ENCODE data around the gene RELT. TPM values are rescaled to one million over a fixed set of nuclear protein-coding genes. Genes with fewer than 3 reads are reported as not detected.

RELT gene
- total and polyA plus RNA-seq, 2 donors (not counting 1 experiment from before 2014, with no cell fraction given) = 71.6 to 92.4 TPM

DNA sequence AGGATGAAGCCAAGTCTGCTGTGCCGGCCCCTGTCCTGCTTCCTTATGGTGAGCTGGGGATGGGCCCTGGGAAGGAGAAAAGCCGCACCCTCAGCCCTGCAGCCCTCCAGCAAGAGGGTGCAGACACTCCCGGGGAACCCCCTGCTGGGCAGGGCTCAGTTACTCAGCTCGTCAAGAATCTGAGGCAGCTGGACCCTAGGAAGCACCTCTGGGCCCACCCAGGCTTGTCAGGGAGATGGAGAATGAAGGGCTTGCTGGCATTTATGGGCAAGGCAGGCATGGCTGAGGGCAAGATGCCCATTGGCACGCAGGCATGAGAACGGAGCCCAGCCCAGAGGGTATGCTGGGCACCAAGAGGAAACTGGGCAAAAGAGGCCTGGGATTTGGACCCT lies 12.9 kb downstream of the RELT start:
- peaks cover 0 to 49% of the 10 kb centered on the region in 2 experiments for H3K36me3 ChIP-seq (replicated peaks in 1 of 2; ENCODE audit: control extremely low read depth in 1 of 2, control insufficient read depth in 1 of 2, extremely low read depth in 1 of 2, insufficient read depth in 2 of 2, low read length in 1 of 2)
- H4K20me1 ChIP-seq (ENCODE audit: control insufficient read depth, insufficient read depth, low read length, poor library complexity, severe bottlenecking) = peaks cover 61% of the 10 kb centered on the region
- H3K4me3 ChIP-seq (ENCODE audit: control extremely low read depth in 1 of 5, extremely low read depth in 1 of 5, insufficient read depth in 1 of 5, low read depth in 2 of 5, low read length in 4 of 5) = no peak overlapping the region
- H2AFZ ChIP-seq (ENCODE audit: insufficient read depth, low read depth, low read length, poor library complexity, severe bottlenecking) = no peak overlapping the region
- no peaks in the 10 kb centered on the region for H3K9me3 ChIP-seq (ENCODE audit: control extremely low read depth in 1 of 3, control insufficient read depth in 2 of 3, insufficient read depth in 1 of 3, low read length in 2 of 3)
- DNase-seq (no peak), ATAC-seq (ENCODE audit: low read depth) (no peak)
- TF ChIP-seq EZH2 (IDR thresholded peaks at IDR 0.05; ENCODE audit: borderline replicate concordance, insufficient read depth, low read depth, low read length, poor library complexity, severe bottlenecking) = no peak
- TF ChIP-seq, protein P1, sequence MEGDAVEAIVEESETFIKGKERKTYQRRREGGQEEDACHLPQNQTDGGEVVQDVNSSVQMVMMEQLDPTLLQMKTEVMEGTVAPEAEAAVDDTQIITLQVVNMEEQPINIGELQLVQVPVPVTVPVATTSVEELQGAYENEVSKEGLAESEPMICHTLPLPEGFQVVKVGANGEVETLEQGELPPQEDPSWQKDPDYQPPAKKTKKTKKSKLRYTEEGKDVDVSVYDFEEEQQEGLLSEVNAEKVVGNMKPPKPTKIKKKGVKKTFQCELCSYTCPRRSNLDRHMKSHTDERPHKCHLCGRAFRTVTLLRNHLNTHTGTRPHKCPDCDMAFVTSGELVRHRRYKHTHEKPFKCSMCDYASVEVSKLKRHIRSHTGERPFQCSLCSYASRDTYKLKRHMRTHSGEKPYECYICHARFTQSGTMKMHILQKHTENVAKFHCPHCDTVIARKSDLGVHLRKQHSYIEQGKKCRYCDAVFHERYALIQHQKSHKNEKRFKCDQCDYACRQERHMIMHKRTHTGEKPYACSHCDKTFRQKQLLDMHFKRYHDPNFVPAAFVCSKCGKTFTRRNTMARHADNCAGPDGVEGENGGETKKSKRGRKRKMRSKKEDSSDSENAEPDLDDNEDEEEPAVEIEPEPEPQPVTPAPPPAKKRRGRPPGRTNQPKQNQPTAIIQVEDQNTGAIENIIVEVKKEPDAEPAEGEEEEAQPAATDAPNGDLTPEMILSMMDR (IDR thresholded peaks at IDR 0.05) = no peak
- peak overlapping the region; percentile 98 for H3K27ac ChIP-seq (ENCODE audit: low read length in 2 of 2)
- WGBS (ENCODE audit: insufficient coverage) = 83% methylated on average over 6 of the region's 6 CpGs
- Mint-ChIP-seq H3K27ac (peak overlapping the region; percentile 99), H3K4me3 (peak overlapping the region; percentile 100), H3K4me1 (peaks cover 76% of the 10 kb centered on the region), H3K9me3 (ENCODE audit: insufficient read depth) (no peaks in the 10 kb centered on the region), H3K27me3 (no peaks in the 10 kb centered on the region)
- ChIA-PET POLR2A (interaction anchor here (0.5 to 1.7 kb wide), 3 partner anchors 10 to 237 kb away, joined by 3 to 5 read pairs (median 5); no protein-coding TSS in a partner anchor), CTCF (interaction anchor here (1.3 to 13.9 kb wide), 4 partner anchors 21 to 81 kb away, joined by 3 to 352 read pairs (median 158); partner anchors contain the start of genes ARHGEF17 and RELT)
- H3K27me3 ChIP-seq (replicated peaks in 1 of 4; ENCODE audit: control extremely low read depth in 1 of 4, control insufficient read depth in 3 of 4, insufficient read depth in 4 of 4, low read length in 3 of 4) = no peaks in the 10 kb centered on the region
- peaks cover 82% of the 10 kb centered on the region for H3K79me2 ChIP-seq (ENCODE audit: control insufficient read depth, insufficient read depth, low read length)
- H3K4me1 ChIP-seq (ENCODE audit: control insufficient read depth in 2 of 2, insufficient read depth in 2 of 2, low read length in 2 of 2) = peaks cover 65 to 81% of the 10 kb centered on the region in 2 donors
- peak overlapping the region; percentile 89 for H3K4me2 ChIP-seq (replicated peaks; ENCODE audit: low read depth, low read length, poor library complexity, severe bottlenecking)
- intact Hi-C loops (cut with micrococcal nuclease) = loop anchor here (5.0 kb wide), 1 partner anchor 652 kb away; no protein-coding TSS in a partner anchor
- H3K9ac ChIP-seq (ENCODE audit: low read length) = no peak overlapping the region

GRCh38 chr11:73389916-73390315 lies 13.7 kb downstream of the RELT start:
- Histone ChIP-seq H3K27ac (ENCODE audit: low read length in 2 of 2) (peak overlapping the region; percentile 25 to 98), H3K4me1 (ENCODE audit: control insufficient read depth in 2 of 2, insufficient read depth in 2 of 2, low read length in 2 of 2) (peaks cover 57 to 74% of the 10 kb centered on the region in 2 donors), H3K9me3 (ENCODE audit: control extremely low read depth in 1 of 3, control insufficient read depth in 2 of 3, insufficient read depth in 1 of 3, low read length in 2 of 3) (no peaks in the 10 kb centered on the region), H4K20me1 (ENCODE audit: control insufficient read depth, insufficient read depth, low read length, poor library complexity, severe bottlenecking) (peaks cover 69% of the 10 kb centered on the region), H3K9ac (ENCODE audit: low read length) (no peak overlapping the region), H2AFZ (ENCODE audit: insufficient read depth, low read depth, low read length, poor library complexity, severe bottlenecking) (no peak overlapping the region), H3K36me3 (replicated peaks in 1 of 2; ENCODE audit: control extremely low read depth in 1 of 2, control insufficient read depth in 1 of 2, extremely low read depth in 1 of 2, insufficient read depth in 2 of 2, low read length in 1 of 2) (peaks cover 0 to 54% of the 10 kb centered on the region in 2 experiments), H3K4me3 (ENCODE audit: control extremely low read depth in 1 of 5, extremely low read depth in 1 of 5, insufficient read depth in 1 of 5, low read depth in 2 of 5, low read length in 4 of 5) (no peak overlapping the region), H3K4me2 (replicated peaks; ENCODE audit: low read depth, low read length, poor library complexity, severe bottlenecking) (peak overlapping the region; percentile 89), H3K27me3 (replicated peaks in 1 of 4; ENCODE audit: control extremely low read depth in 1 of 4, control insufficient read depth in 3 of 4, insufficient read depth in 4 of 4, low read length in 3 of 4) (no peaks in the 10 kb centered on the region), H3K79me2 (ENCODE audit: control insufficient read depth, insufficient read depth, low read length) (peaks cover 87% of the 10 kb centered on the region)
- Mint-ChIP-seq H3K4me1 (peaks cover 68% of the 10 kb centered on the region), H3K9me3 (ENCODE audit: insufficient read depth) (no peaks in the 10 kb centered on the region), H3K4me3 (peak overlapping the region; percentile 45), H3K27ac (peak overlapping the region; percentile 99), H3K27me3 (no peaks in the 10 kb centered on the region)
- TF ChIP-seq, protein P1 (IDR thresholded peaks at IDR 0.05) = no peak
- TF ChIP-seq EZH2 (IDR thresholded peaks at IDR 0.05; ENCODE audit: borderline replicate concordance, insufficient read depth, low read depth, low read length, poor library complexity, severe bottlenecking) = no peak
- ChIA-PET CTCF (interaction anchor here (9.1 to 13.9 kb wide), 2 partner anchors 21 to 39 kb away, joined by 311 to 352 read pairs; partner anchors contain the start of gene RELT), POLR2A (interaction anchor here (1.0 to 1.7 kb wide), 2 partner anchors 11 to 12 kb away, joined by 5 read pairs; no protein-coding TSS in a partner anchor)
- ATAC-seq (ENCODE audit: low read depth) = no peak
- intact Hi-C loops (cut with micrococcal nuclease) = loop anchor here (5.0 kb wide), 1 partner anchor 653 kb away; no protein-coding TSS in a partner anchor
- 68% methylated on average over 7 of the region's 7 CpGs for WGBS (ENCODE audit: insufficient coverage)
- DNase-seq = no peak
